GM20431 (cell line): ENCODE data around the gene NENF.

Experiments
- in situ Hi-C: fragments of 300-500 bp; cut with MseI, MboI; formaldehyde crosslinking; loops from one replicate; pipeline ENCODE4 v1.15.0; 2020; ENCODE audit warnings: low sequenced_read_pairs; ENCODE audit not compliant: unreplicated experiment

NENF gene

DNA sequence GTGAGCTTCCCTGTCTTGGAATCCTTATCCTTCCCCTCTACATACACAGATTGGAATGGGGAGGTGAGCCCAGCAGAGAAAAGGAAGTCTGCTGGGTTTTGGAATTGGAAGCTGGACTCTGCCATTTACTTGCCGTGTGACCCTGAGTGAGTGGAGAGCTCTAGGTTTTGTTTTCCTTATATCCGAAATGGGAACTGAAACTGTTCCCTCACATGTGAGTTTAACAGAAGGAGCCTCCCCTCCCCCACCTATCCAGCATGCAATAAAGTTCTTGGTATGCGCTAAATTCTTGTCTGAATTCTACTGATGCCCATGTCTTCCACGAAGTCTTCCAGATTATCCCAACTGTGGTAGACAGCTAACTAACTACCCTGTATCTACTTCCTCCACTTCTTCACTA is 58.7 kb downstream of the NENF start:
- in situ Hi-C loops: no loop called here
